IPS DF 6.9 (cell line): Measurements from ENCODE around the gene UGGT1.

ENCODE experiments used
- DNase-seq: peaks from one replicate; pipeline ENCODE4 v3.0.0-alpha.2; 2013; ENCODE audit warnings: low read depth, low spot score
- H3K27ac ChIP-seq: one replicate; pipeline ENCODE4 v1.5.1; 2013; ENCODE audit warnings: low read length, control low read depth
- H3K27me3 ChIP-seq: 2 replicates; pipeline ENCODE4 v1.6.1; 2013; ENCODE audit warnings: mild to moderate bottlenecking, low read length; ENCODE audit not compliant: control insufficient read depth, insufficient read depth
- H3K36me3 ChIP-seq: 2 replicates; pipeline ENCODE4 v1.6.1; 2013; ENCODE audit warnings: low read length; ENCODE audit not compliant: control insufficient read depth, insufficient read depth
- H3K4me1 ChIP-seq: 2 replicates; pipeline ENCODE4 v1.6.1; 2013; ENCODE audit warnings: low read length; ENCODE audit not compliant: control insufficient read depth, insufficient read depth
- H3K4me3 ChIP-seq: 2 replicates; pipeline ENCODE4 v1.5.1; 2013; ENCODE audit warnings: mild to moderate bottlenecking, low read length
- H3K9me3 ChIP-seq: 2 replicates; pipeline ENCODE4 v1.6.1; 2013; ENCODE audit warnings: low read length, inconsistent platforms; ENCODE audit not compliant: control insufficient read depth, insufficient read depth
- WGBS: extraction: QIAGEN DNeasy Blood & Tissue Kit; methylation state at CpG from one replicate; pipeline ENCODE4 v1.1.7; 2013; ENCODE audit warnings: mixed read lengths, missing lambda C conversion rate; ENCODE audit not compliant: insufficient read length, insufficient coverage; 5-methylcytosine and 5-hydroxymethylcytosine counted together

The UGGT1 gene

GRCh38 chr2:128069769-128070168, 21.2 kb upstream of the UGGT1 start:
- Histone ChIP-seq H3K9me3 (no peaks in the 10 kb centered on the region), H3K36me3 (no peaks in the 10 kb centered on the region), H3K4me1 (no peaks in the 10 kb centered on the region), H3K4me3 (no peak overlapping the region), H3K27ac (no peak overlapping the region), H3K27me3 (no peaks in the 10 kb centered on the region)
- no peak for DNase-seq
- no CpG with 5 or more reads among the region's 5 CpGs for WGBS

- H3K36me3 ChIP-seq, result no peaks in the 10 kb centered on the region
- H3K4me1 ChIP-seq, result no peaks in the 10 kb centered on the region
- H3K27me3 ChIP-seq, result no peaks in the 10 kb centered on the region; the same call in 1 of the 2 replicates
- no peak overlapping the region for H3K27ac ChIP-seq
- no peak for DNase-seq
- no peaks in the 10 kb centered on the region for H3K9me3 ChIP-seq
- WGBS, result no CpG with 5 or more reads among the region's 3 CpGs
- H3K4me3 ChIP-seq, result no peak overlapping the region
These were observed 17.7 kb upstream of the UGGT1 start for GRCh38 chr2:128073278-128073677.

GRCh38 chr2:128076461-128077106, 14.4 kb upstream of the UGGT1 start:
- no peaks in the 10 kb centered on the region for H3K36me3 ChIP-seq
- no peak overlapping the region for H3K27ac ChIP-seq
- H3K27me3 ChIP-seq, result no peaks in the 10 kb centered on the region; the same call in 1 of the 2 replicates
- no peak overlapping the region for H3K4me3 ChIP-seq
- no CpG with 5 or more reads among the region's 7 CpGs for WGBS
- H3K4me1 ChIP-seq, result no peaks in the 10 kb centered on the region
- DNase-seq, result no peak
- no peaks in the 10 kb centered on the region for H3K9me3 ChIP-seq

GRCh38 chr2:128084757-128085156, 6.2 kb upstream of the UGGT1 start:
- no peaks in the 10 kb centered on the region for H3K36me3 ChIP-seq

GRCh38 chr2:128086244-128086643, 4.8 kb upstream of the UGGT1 start:
- no CpG with 5 or more reads among the region's 3 CpGs for WGBS
- no peak for DNase-seq
- no peak overlapping the region for H3K4me3 ChIP-seq
- no peaks in the 10 kb centered on the region for H3K9me3 ChIP-seq
- no peaks in the 10 kb centered on the region for H3K27me3 ChIP-seq
- no peaks in the 10 kb centered on the region for H3K36me3 ChIP-seq
- no peak overlapping the region for H3K27ac ChIP-seq
- no peaks in the 10 kb centered on the region for H3K4me1 ChIP-seq

More at GRCh38 chr2:128084757-128085156, 6.2 kb upstream of the UGGT1 start:
- H3K9me3 ChIP-seq, result no peaks in the 10 kb centered on the region
- H3K27ac ChIP-seq, result no peak overlapping the region
- WGBS, result no CpG with 5 or more reads among the region's 5 CpGs
- no peaks in the 10 kb centered on the region for H3K4me1 ChIP-seq
- H3K27me3 ChIP-seq, result no peaks in the 10 kb centered on the region
- no peak for DNase-seq
- H3K4me3 ChIP-seq, result no peak overlapping the region

GRCh38 chr2:128090575-128090944, 440 bp upstream of the UGGT1 start:
- H3K27me3 ChIP-seq, result no peaks in the 10 kb centered on the region
- no peak overlapping the region for H3K27ac ChIP-seq
- H3K4me1 ChIP-seq, result no peaks in the 10 kb centered on the region
- WGBS, result no CpG with 5 or more reads among the region's 4 CpGs
- H3K4me3 ChIP-seq, result peak overlapping the region; percentile 88; the same call in 1 of the 2 replicates
- no peaks in the 10 kb centered on the region for H3K36me3 ChIP-seq
- no peaks in the 10 kb centered on the region for H3K9me3 ChIP-seq
- DNase-seq, result no peak

- no CpG with 5 or more reads among the region's 9 CpGs for WGBS
- Histone ChIP-seq H3K9me3 (no peaks in the 10 kb centered on the region), H3K4me3 (peak overlapping the region; percentile 88), H3K27ac (no peak overlapping the region), H3K4me1 (no peaks in the 10 kb centered on the region), H3K36me3 (no peaks in the 10 kb centered on the region), H3K27me3 (no peaks in the 10 kb centered on the region)
- DNase-seq, result no peak
These were observed 703 bp downstream of the UGGT1 start for GRCh38 chr2:128091726-128092080.

GRCh38 chr2:128092656-128093055, 1.7 kb downstream of the UGGT1 start:
- no peak overlapping the region for H3K27ac ChIP-seq
- no peaks in the 10 kb centered on the region for H3K36me3 ChIP-seq
- WGBS, result no CpG with 5 or more reads among the region's 3 CpGs
- H3K9me3 ChIP-seq, result no peaks in the 10 kb centered on the region
- H3K4me1 ChIP-seq, result no peaks in the 10 kb centered on the region
- no peak for DNase-seq
- no peaks in the 10 kb centered on the region for H3K27me3 ChIP-seq
- H3K4me3 ChIP-seq, result no peak overlapping the region

- H3K9me3 ChIP-seq, result no peaks in the 10 kb centered on the region
- no CpG with 5 or more reads among the region's 5 CpGs for WGBS
- no peak overlapping the region for H3K27ac ChIP-seq
- no peak for DNase-seq
- H3K4me1 ChIP-seq, result no peaks in the 10 kb centered on the region
- no peaks in the 10 kb centered on the region for H3K36me3 ChIP-seq
- no peaks in the 10 kb centered on the region for H3K27me3 ChIP-seq
- no peak overlapping the region for H3K4me3 ChIP-seq
These were observed 2.8 kb downstream of the UGGT1 start for GRCh38 chr2:128093762-128094161.

GRCh38 chr2:128095201-128095600, 4.2 kb downstream of the UGGT1 start:
- no peak for DNase-seq
- H3K27ac ChIP-seq, result no peak overlapping the region
- H3K27me3 ChIP-seq, result no peaks in the 10 kb centered on the region
- no peaks in the 10 kb centered on the region for H3K36me3 ChIP-seq
- H3K4me1 ChIP-seq, result no peaks in the 10 kb centered on the region
- H3K9me3 ChIP-seq, result no peaks in the 10 kb centered on the region
- WGBS, result no CpG with 5 or more reads among the region's 3 CpGs
- H3K4me3 ChIP-seq, result no peak overlapping the region

- no peaks in the 10 kb centered on the region for H3K27me3 ChIP-seq
- H3K4me1 ChIP-seq, result no peaks in the 10 kb centered on the region
- no peaks in the 10 kb centered on the region for H3K36me3 ChIP-seq
- no peak overlapping the region for H3K4me3 ChIP-seq
- H3K9me3 ChIP-seq, result no peaks in the 10 kb centered on the region
- no CpG with 5 or more reads among the region's 1 CpG for WGBS
- DNase-seq, result no peak
- no peak overlapping the region for H3K27ac ChIP-seq
These were observed 12.4 kb downstream of the UGGT1 start for GRCh38 chr2:128103407-128103806.
